Heart left ventricle (tissue), 16 donors: ENCODE measurements around the gene PPARG. TPM values are rescaled to one million over a fixed set of nuclear protein-coding genes. Genes with fewer than 3 reads are reported as not detected.
"Not testable (repeated sequence)": the region's sequence is repeated elsewhere in the genome, so short reads cannot be mapped to it uniquely, and the experiment has no call there.

Experiments
- ATAC-seq, 4 donors: fragments of 200-7000 bp; cut with Tn5 transposase; one replicate each; pipeline ENCODE4 v1.9.1; 2020 to 2022; ENCODE audit warnings: moderate library complexity in 4 of 4, mild to moderate bottlenecking in 3 of 4, moderate number of reproducible peaks in 1 of 4
- DNase-seq, 5 donors: peaks; one replicate each; pipeline ENCODE4 v3.0.0-alpha.2; 2020
- H3K27ac ChIP-seq, 12 donors: fragments of 200-600 bp; sonication (generic) in 4 of 12; one replicate each; pipeline versions ENCODE4 v1.5.0 to v1.8.0; 2016 to 2022; ENCODE audit warnings: mild to moderate bottlenecking in 2 of 12
- H3K27me3 ChIP-seq, 9 donors: fragments of 200-600 bp; sonication (generic) in 2 of 9; one replicate each; pipeline versions ENCODE4 v1.5.1 to v1.8.0; 2016 to 2022; ENCODE audit warnings: mild to moderate bottlenecking in 3 of 9
- H3K36me3 ChIP-seq, 9 donors: fragments of 200-600 bp; sonication (generic) in 2 of 9; one replicate each; pipeline versions ENCODE4 v1.5.0 to v1.8.0; 2018 to 2022; ENCODE audit warnings: mild to moderate bottlenecking in 2 of 9
- H3K4me1 ChIP-seq, 12 donors: fragments of 200-600 bp; sonication (generic) in 4 of 12; one replicate each; pipeline versions ENCODE4 v1.5.0 to v1.8.0; 2016 to 2022; ENCODE audit warnings: mild to moderate bottlenecking in 3 of 12
- H3K4me3 ChIP-seq, 12 donors: fragments of 200-600 bp; sonication (generic) in 4 of 12; one replicate each; pipeline versions ENCODE4 v1.5.0 to v1.8.0; 2017 to 2022; ENCODE audit warnings: mild to moderate bottlenecking in 9 of 12, moderate library complexity in 4 of 12
- H3K9me3 ChIP-seq, 12 donors: fragments of 200-600 bp; sonication (generic) in 4 of 12; one replicate each; pipeline versions ENCODE4 v1.5.0 to v1.8.0; 2016 to 2022; ENCODE audit warnings: mild to moderate bottlenecking in 1 of 12
- POLR2A ChIP-seq, 2 donors: fragments of 450-650 bp; IDR thresholded peaks; one replicate each; pipeline ENCODE4 v1.6.1; 2017; ENCODE audit warnings: antibody characterized with exemption in 2 of 2, mild to moderate bottlenecking in 2 of 2, moderate library complexity in 2 of 2
- WGBS, 4 donors: extraction: QIAGEN DNeasy Blood & Tissue Kit in 2 of 4; methylation state at CpG; one replicate each; pipeline versions ENCODE4 v1.1.5 to v1.1.7; 2013 to 2018; 5-methylcytosine and 5-hydroxymethylcytosine counted together
- intact Hi-C, 10 donors: fragments of 100-400 bp; cut with DNase I; formaldehyde crosslinking; loops; one replicate each; pipeline versions ENCODE4 v1.11.1 to v1.14.2; 2022
- polyA plus RNA-seq, 2 donors: library from polyadenylated mRNA; stranded (reverse); fragments of 200-250 nt; gene quantifications; one replicate each; pipeline ENCODE4 v1.2.3, GENCODE V29; 2013
- total RNA-seq, 9 donors: library from RNA; depleted of rRNA in 2 of 9; stranded (reverse); fragments of >200 nt in 2 of 9; fragmentation: NEBNext Ultra II Directional in 3 of 9; extraction: Animal tissue kit (Norgen Biotek cat#: 25700) in 3 of 9; gene quantifications; one replicate each; pipeline versions ENCODE4 v1.1.0 to v1.2.4, GENCODE V29; 2016 to 2023
- TF ChIP-seq, protein P1 (sequence below), 12 donors: fragments of 200-600 bp; sonication (generic) in 4 of 12; IDR thresholded peaks; one replicate each; pipeline versions ENCODE4 v1.5.0 to v1.8.0; 2018 to 2022; ENCODE audit warnings: antibody characterized with exemption in 12 of 12, mild to moderate bottlenecking in 5 of 12
- donor health status: ischemic (EF 13 %, LVEDD 7.1; RV severe dilation, severe dysfunction).
- donor health status: healthy with polysubstance abuse.
- donor health status: DM: no; HTN: yes; CAD: no.
- donor health status: DM: no; HTN: no; CAD: no.
- donor health status: ischemic (EF 25% LVEDD 6.9; RV normal size, moderate dysfunction).
- donor health status: ischemic (EF 25% LVEDD 5.7; RV mildly dilated, moderate dysfunction).
- donor health status: healthy.
- donor health status: DM: yes; HTN: yes; CAD: no.
- donor health status: ischemic (EF 35%, LVEDD 5.7; RV mildly dilated, moderate dysfunction).
- donor health status: nonischemic (EF 11% LVEDD 7.7; RV severe dilation, severe dysfunction).
- donor health status: DM: yes; HTN: yes; CAD: no.
- donor health status: PGD.
- donor health status: ischemic (EF 29% LVEDD 5.4; RV normal size, mild dysfunction).
- donor health status: nonischemic (EF 23%, LVEDD 6.1; RV moderate dilation, normal function).

Gene PPARG
- total and polyA plus RNA-seq, 11 donors = 8.9 to 30.3 (median 20.0) TPM

- Histone ChIP-seq H3K36me3 (no peaks in the 10 kb centered on the region), H3K4me3 (no peak overlapping the region), H3K27me3 (no peaks in the 10 kb centered on the region), H3K4me1 (peaks cover 0 to 15% (median 2%) of the 10 kb centered on the region in 12 donors), H3K27ac (no peak overlapping the region), H3K9me3 (no peaks in the 10 kb centered on the region)
- intact Hi-C loops = no loop called here
- no peak for TF ChIP-seq POLR2A (IDR thresholded peaks at IDR 0.05)
- TF ChIP-seq, protein P1, sequence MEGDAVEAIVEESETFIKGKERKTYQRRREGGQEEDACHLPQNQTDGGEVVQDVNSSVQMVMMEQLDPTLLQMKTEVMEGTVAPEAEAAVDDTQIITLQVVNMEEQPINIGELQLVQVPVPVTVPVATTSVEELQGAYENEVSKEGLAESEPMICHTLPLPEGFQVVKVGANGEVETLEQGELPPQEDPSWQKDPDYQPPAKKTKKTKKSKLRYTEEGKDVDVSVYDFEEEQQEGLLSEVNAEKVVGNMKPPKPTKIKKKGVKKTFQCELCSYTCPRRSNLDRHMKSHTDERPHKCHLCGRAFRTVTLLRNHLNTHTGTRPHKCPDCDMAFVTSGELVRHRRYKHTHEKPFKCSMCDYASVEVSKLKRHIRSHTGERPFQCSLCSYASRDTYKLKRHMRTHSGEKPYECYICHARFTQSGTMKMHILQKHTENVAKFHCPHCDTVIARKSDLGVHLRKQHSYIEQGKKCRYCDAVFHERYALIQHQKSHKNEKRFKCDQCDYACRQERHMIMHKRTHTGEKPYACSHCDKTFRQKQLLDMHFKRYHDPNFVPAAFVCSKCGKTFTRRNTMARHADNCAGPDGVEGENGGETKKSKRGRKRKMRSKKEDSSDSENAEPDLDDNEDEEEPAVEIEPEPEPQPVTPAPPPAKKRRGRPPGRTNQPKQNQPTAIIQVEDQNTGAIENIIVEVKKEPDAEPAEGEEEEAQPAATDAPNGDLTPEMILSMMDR (IDR thresholded peaks at IDR 0.05) = no peak
- WGBS, 4 donors = 91 to 94% (median 93%) methylated on average over 9 of the region's 9 CpGs
- DNase-seq (no peak), ATAC-seq (no peak)
Measured at GRCh38 chr3:12473511-12473910, 184.6 kb downstream of the PPARG start.

GRCh38 chr3:12476238-12476897 is 187.5 kb downstream of the PPARG start:
- WGBS, 4 donors = 56 to 69% (median 67%) methylated on average over 5 of the region's 5 CpGs
- H3K4me3 ChIP-seq = no peak overlapping the region
- TF ChIP-seq POLR2A (IDR thresholded peaks at IDR 0.05) = no peak
- TF ChIP-seq, protein P1 (IDR thresholded peaks at IDR 0.05) = no peak
- no peaks in the 10 kb centered on the region for H3K36me3 ChIP-seq
- H3K4me1 ChIP-seq = peaks cover 0 to 24% (median 9%) of the 10 kb centered on the region in 12 donors
- DNase-seq (no peak), ATAC-seq (no peak)
- no peaks in the 10 kb centered on the region for H3K9me3 ChIP-seq
- intact Hi-C loops = loop anchor here in 4 of 10 donors (5.0 kb wide), 2 partner anchors 189 to 299 kb away; partner anchors contain the start of gene PPARG (in 1 of the 4)
- no peaks in the 10 kb centered on the region for H3K27me3 ChIP-seq
- H3K27ac ChIP-seq = peak overlapping the region in 1 of 12 donors; percentile 62

DNA sequence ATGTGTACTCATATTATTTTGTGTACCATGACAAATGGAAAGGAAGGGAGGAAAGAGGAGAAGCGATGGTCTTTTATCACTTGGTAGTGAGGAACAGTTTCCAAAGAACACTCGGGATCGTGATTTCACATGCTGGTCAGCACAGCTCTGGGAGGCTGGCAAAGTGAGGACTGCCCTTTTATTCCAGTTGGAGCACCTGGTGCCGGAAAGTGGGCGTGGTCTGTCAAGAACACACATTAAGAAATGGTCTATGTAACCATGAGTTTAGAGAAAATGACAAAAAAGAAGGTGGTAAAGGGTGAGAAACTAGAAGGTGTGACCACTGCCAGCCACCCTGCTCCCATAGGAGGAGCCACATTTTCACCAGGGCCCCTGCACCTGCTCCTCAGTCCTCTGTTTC is 188.4 kb downstream of the PPARG start:
- Histone ChIP-seq H3K36me3 (no peaks in the 10 kb centered on the region), H3K27me3 (no peaks in the 10 kb centered on the region), H3K4me3 (no peak overlapping the region), H3K9me3 (no peaks in the 10 kb centered on the region), H3K4me1 (peaks cover 0 to 24% (median 9%) of the 10 kb centered on the region in 12 donors), H3K27ac (no peak overlapping the region)
- no peak for TF ChIP-seq POLR2A (IDR thresholded peaks at IDR 0.05)
- TF ChIP-seq, protein P1 (IDR thresholded peaks at IDR 0.05) = no peak
- intact Hi-C loops = loop anchor here in 4 of 10 donors (5.0 kb wide), 2 partner anchors 190 to 300 kb away; partner anchors contain the start of gene PPARG (in 1 of the 4)
- ATAC-seq = no peak
- 92 to 97% (median 96%) methylated on average over 5 of the region's 5 CpGs for WGBS, 4 donors
- no peak for DNase-seq

- no peak for DNase-seq
- intact Hi-C loops = loop anchor here in 8 of 10 donors (1.0 to 5.0 kb wide), 8 partner anchors 190 to 344 kb away; partner anchors contain the start of gene PPARG (in 3 of the 8)
- no peak overlapping the region for H3K27ac ChIP-seq
- no peaks in the 10 kb centered on the region for H3K36me3 ChIP-seq
- peaks cover 0 to 30% (median 9%) of the 10 kb centered on the region in 12 donors for H3K4me1 ChIP-seq
- ATAC-seq = no peak
- no peaks in the 10 kb centered on the region for H3K9me3 ChIP-seq
- no peak for TF ChIP-seq POLR2A (IDR thresholded peaks at IDR 0.05)
- TF ChIP-seq, protein P1 (IDR thresholded peaks at IDR 0.05) = no peak
- no peak overlapping the region for H3K4me3 ChIP-seq
- H3K27me3 ChIP-seq = no peaks in the 10 kb centered on the region
- WGBS, 4 donors = 70 to 80% (median 72%) methylated on average over 5 of the region's 5 CpGs
Measured at GRCh38 chr3:12478326-12478725, 189.5 kb downstream of the PPARG start.

DNA sequence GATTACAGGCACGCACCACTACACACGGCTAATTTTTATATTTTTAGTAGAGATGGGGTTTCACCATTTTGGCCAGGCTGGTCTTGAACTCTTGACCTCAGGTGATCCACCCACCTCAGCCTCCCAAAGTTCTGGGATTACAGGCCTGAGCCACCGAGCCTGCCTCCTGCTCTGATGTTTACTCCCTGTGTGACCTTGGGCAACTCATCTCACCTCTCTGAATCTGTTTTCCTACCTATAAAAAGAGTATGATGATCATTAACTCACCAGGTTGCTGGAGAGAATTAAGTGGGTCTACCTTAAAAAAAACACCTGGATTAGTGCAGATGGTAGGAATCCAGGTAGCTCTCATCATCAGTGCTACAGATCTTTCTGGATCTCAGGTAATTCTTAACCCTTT is 190.3 kb downstream of the PPARG start:
- H3K4me3 ChIP-seq, H3K27me3 ChIP-seq, ATAC-seq, DNase-seq, H3K9me3 ChIP-seq, H3K36me3 ChIP-seq, H3K27ac ChIP-seq: not testable (repeated sequence)
- peaks cover 0 to 37% (median 11%) of the 10 kb centered on the region in 12 donors for H3K4me1 ChIP-seq
- 79 to 87% (median 82%) methylated on average over 3 of the region's 3 CpGs for WGBS, 4 donors
- intact Hi-C loops = loop anchor here in 8 of 10 donors (2.0 to 5.0 kb wide), 7 partner anchors 190 to 344 kb away; partner anchors contain the start of gene PPARG (in 3 of the 8)
